Upper lobe of left lung (tissue), 6 donors: ENCODE results near the gene NPS. TPM values are rescaled to one million over a fixed set of nuclear protein-coding genes. Genes with fewer than 3 reads are reported as not detected.

Source experiments
- ATAC-seq, 2 donors: fragments of 200-7000 bp; cut with Tn5 transposase; one replicate each; pipeline ENCODE4 v1.9.1; 2022; ENCODE audit warnings: mild to moderate bottlenecking in 2 of 2, moderate library complexity in 2 of 2; ENCODE audit not compliant: low FRiP score in 2 of 2
- DNase-seq, 2 donors: peaks; one replicate each; pipeline ENCODE4 v3.0.0-alpha.2; 2019 to 2020
- H3K27ac ChIP-seq, 4 donors: fragments of 200-600 bp; sonication (generic); one replicate each; pipeline ENCODE4 v1.5.1; 2016 to 2019
- H3K27me3 ChIP-seq, 4 donors: fragments of 200-600 bp; sonication (generic); one replicate each; pipeline ENCODE4 v1.5.1; 2017 to 2019
- H3K36me3 ChIP-seq, 4 donors: fragments of 200-600 bp; sonication (generic); one replicate each; pipeline ENCODE4 v1.5.1; 2016 to 2019
- H3K4me1 ChIP-seq, 4 donors: fragments of 200-600 bp; sonication (generic); one replicate each; pipeline ENCODE4 v1.5.1; 2018 to 2019
- H3K4me3 ChIP-seq, 4 donors: fragments of 200-600 bp; sonication (generic); one replicate each; pipeline ENCODE4 v1.5.1; 2017 to 2019; ENCODE audit warnings: mild to moderate bottlenecking in 2 of 4, moderate library complexity in 1 of 4
- H3K9me3 ChIP-seq, 4 donors: fragments of 200-600 bp; sonication (generic); one replicate each; pipeline ENCODE4 v1.5.1; 2018 to 2019
- EP300 ChIP-seq, 4 donors: sonication (generic); formaldehyde crosslinking; IDR thresholded peaks; one replicate each; pipeline ENCODE4 v1.5.1; 2017; ENCODE audit warnings: antibody characterized with exemption in 4 of 4, control low read depth in 2 of 4
- POLR2A ChIP-seq, 4 donors: fragments of 450-650 bp; IDR thresholded peaks; one replicate each; pipeline ENCODE4 v1.5.1; 2016 to 2017; ENCODE audit warnings: antibody characterized with exemption in 4 of 4, mild to moderate bottlenecking in 2 of 4
- POLR2AphosphoS5 ChIP-seq, 2 donors: sonication (generic); formaldehyde crosslinking; IDR thresholded peaks; one replicate each; pipeline ENCODE4 v1.5.1; 2017; ENCODE audit warnings: antibody characterized with exemption in 2 of 2
- WGBS, 2 donors: methylation state at CpG; one replicate each; pipeline ENCODE4 v1.1.5; 2017 to 2018; 5-methylcytosine and 5-hydroxymethylcytosine counted together
- total RNA-seq, 6 donors: library from RNA; depleted of rRNA in 4 of 6; stranded (reverse); fragments of >200 nt in 4 of 6; gene quantifications; one replicate each; pipeline versions ENCODE4 v1.1.0 to v1.2.1, GENCODE V29; 2016 to 2021
- TF ChIP-seq, protein P1 (sequence below), 6 experiments: fragments of 450-650 bp in 4 of 6; fragments of 200-600 bp in 2 of 6; sonication (generic) in 2 of 6; IDR thresholded peaks; one replicate each; pipeline ENCODE4 v1.5.1; 2016 to 2019; ENCODE audit warnings: antibody characterized with exemption in 6 of 6
- donor health status: DM: no; HTN: no; CAD: no; lungs with moderate emphysema.
- donor health status: DM: no; HTN: yes; CAD: no; lungs with severe emphysema.

Gene NPS
- total RNA-seq, 6 donors from 2014 or later, result not detected

DNA sequence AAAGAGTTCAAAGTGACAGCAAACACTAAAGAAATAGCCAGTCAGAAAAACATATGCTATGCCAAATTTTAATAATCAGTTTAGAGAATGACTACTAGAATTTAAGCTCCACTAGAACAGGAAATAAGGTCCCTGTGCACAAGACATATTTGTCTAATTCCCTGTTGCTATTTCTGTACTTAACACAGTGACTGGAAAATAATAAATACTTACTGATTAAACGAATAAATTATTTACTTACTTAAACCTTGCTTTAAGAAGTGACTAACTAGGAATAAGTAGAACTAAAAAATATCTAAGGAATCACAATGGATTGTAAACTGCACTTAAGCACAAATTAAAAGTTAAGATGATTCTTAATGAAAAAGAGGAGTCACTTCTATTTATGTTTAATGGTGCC, 22.3 kb downstream of the NPS start:
- TF ChIP-seq, protein P1, sequence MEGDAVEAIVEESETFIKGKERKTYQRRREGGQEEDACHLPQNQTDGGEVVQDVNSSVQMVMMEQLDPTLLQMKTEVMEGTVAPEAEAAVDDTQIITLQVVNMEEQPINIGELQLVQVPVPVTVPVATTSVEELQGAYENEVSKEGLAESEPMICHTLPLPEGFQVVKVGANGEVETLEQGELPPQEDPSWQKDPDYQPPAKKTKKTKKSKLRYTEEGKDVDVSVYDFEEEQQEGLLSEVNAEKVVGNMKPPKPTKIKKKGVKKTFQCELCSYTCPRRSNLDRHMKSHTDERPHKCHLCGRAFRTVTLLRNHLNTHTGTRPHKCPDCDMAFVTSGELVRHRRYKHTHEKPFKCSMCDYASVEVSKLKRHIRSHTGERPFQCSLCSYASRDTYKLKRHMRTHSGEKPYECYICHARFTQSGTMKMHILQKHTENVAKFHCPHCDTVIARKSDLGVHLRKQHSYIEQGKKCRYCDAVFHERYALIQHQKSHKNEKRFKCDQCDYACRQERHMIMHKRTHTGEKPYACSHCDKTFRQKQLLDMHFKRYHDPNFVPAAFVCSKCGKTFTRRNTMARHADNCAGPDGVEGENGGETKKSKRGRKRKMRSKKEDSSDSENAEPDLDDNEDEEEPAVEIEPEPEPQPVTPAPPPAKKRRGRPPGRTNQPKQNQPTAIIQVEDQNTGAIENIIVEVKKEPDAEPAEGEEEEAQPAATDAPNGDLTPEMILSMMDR (IDR thresholded peaks at IDR 0.05), result no peak
- TF ChIP-seq POLR2AphosphoS5 (IDR thresholded peaks at IDR 0.05) (no peak), POLR2A (IDR thresholded peaks at IDR 0.05) (no peak), EP300 (IDR thresholded peaks at IDR 0.05) (no peak)
- Histone ChIP-seq H3K9me3 (no peaks in the 10 kb centered on the region), H3K4me1 (no peaks in the 10 kb centered on the region), H3K27me3 (no peaks in the 10 kb centered on the region), H3K27ac (no peak overlapping the region), H3K4me3 (no peak overlapping the region), H3K36me3 (no peaks in the 10 kb centered on the region)
- WGBS, 2 donors, result 41 to 42% methylated on average over 1 of the region's 1 CpG
- DNase-seq, result no peak
- ATAC-seq, result no peak

DNA sequence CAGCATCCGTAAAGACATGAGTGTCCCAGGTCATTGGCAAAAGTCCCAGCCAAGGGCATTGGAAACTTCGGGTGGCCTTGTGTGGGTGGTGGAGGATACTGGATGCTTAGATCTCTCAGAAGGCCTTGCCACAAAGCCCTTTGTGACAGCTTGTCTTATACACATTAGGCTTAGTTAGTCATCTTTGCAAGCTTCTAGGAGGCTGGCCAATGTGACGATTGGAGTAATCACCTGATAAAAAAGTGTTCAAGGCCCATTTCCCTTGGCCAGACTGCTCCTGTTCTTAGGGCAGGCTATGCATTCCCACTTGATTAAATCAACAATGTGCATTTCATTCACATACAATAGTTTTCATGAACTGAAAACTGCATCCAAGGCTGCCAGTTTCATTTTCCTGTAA, 26.9 kb downstream of the NPS start:
- DNase-seq (no peak), ATAC-seq (no peak)
- TF ChIP-seq, protein P1 (IDR thresholded peaks at IDR 0.05), result no peak
- no peak for TF ChIP-seq POLR2A (IDR thresholded peaks at IDR 0.05)
- no peak for TF ChIP-seq POLR2AphosphoS5 (IDR thresholded peaks at IDR 0.05)
- TF ChIP-seq EP300 (IDR thresholded peaks at IDR 0.05), result no peak
- Histone ChIP-seq H3K4me1 (peaks cover 6 to 24% (median 15%) of the 10 kb centered on the region in 4 donors), H3K9me3 (no peaks in the 10 kb centered on the region), H3K27me3 (no peaks in the 10 kb centered on the region), H3K27ac (no peak overlapping the region), H3K36me3 (no peaks in the 10 kb centered on the region), H3K4me3 (no peak overlapping the region)
- WGBS, 2 donors, result 66 to 68% methylated on average over 3 of the region's 3 CpGs

DNA sequence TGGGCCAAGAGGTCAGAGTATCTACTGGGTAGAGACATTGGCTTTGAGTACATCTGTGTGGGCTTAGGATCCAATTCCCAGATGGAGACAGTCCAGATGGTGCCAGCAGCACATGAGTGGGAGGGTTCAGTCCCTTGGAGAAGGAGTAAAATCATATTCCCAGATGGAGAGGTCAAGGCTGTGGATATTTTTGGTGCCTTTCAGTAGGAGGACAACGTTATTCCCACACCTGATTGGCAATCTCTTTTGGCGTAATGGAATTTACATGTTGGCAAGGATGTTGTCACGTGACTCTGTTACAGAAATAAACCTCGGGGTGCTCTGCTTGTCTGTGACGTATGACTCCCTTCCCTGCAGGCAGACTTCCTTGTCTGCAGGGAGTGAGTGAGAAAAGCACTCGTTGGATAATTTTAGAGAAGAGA, 27.6 kb downstream of the NPS start:
- peaks cover 6 to 24% (median 15%) of the 10 kb centered on the region in 4 donors for H3K4me1 ChIP-seq
- no peak overlapping the region for H3K27ac ChIP-seq
- no peaks in the 10 kb centered on the region for H3K9me3 ChIP-seq
- H3K4me3 ChIP-seq, result no peak overlapping the region
- ATAC-seq (no peak), DNase-seq (no peak)
- TF ChIP-seq, protein P1 (IDR thresholded peaks at IDR 0.05), result no peak
- TF ChIP-seq EP300 (IDR thresholded peaks at IDR 0.05) (no peak), POLR2AphosphoS5 (IDR thresholded peaks at IDR 0.05) (no peak), POLR2A (IDR thresholded peaks at IDR 0.05) (no peak)
- H3K27me3 ChIP-seq, result no peaks in the 10 kb centered on the region
- no peaks in the 10 kb centered on the region for H3K36me3 ChIP-seq
- WGBS, 2 donors, result 8 to 13% methylated on average over 6 of the region's 6 CpGs

DNA sequence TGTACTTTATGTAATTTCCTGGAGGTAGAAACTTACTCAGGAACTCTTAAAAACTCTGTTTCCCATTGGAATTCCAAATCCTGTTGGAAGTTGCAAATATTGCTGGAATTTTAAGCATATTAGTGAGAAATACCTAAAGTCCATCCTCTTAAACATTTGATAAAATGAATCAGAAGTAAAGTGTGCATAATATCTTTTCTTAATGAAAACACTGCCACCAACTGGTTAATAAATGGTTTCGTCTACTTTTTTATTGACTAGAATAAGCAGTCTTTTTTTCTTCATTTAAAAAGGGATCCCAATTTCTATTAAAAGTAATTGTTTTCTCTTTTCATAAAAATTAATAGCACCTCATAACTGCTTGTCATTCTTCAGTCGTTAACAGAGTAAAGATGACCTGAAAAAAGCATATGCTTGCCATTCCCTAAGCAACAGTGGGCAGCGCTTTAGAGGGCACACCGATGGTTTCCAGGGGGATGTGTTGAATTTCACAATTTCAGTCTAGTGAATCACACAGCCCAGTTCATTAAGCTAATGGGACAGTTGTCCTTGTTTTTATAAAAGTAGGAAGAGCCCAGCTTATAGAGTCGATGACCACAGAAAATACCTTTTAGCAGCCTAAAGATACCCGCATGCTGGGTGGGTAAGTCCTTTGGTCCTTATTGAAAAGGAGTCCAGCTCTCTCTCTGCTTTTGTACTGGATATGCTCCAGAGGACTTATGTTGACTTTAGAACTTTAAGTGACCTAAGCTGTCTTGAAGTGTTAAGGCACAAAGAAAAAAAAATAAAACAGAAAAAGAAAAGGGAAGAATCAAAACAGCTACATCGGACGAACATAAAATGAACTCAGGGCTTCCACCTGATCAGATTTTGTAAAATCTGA, 28.5 kb downstream of the NPS start:
- TF ChIP-seq EP300 (IDR thresholded peaks at IDR 0.05) (no peak), POLR2A (IDR thresholded peaks at IDR 0.05) (no peak), POLR2AphosphoS5 (IDR thresholded peaks at IDR 0.05) (no peak)
- TF ChIP-seq, protein P1 (IDR thresholded peaks at IDR 0.05), result no peak
- ATAC-seq (no peak), DNase-seq (no peak)
- Histone ChIP-seq H3K9me3 (no peaks in the 10 kb centered on the region), H3K4me1 (peaks cover 6 to 24% (median 15%) of the 10 kb centered on the region in 4 donors), H3K27me3 (no peaks in the 10 kb centered on the region), H3K4me3 (no peak overlapping the region), H3K36me3 (no peaks in the 10 kb centered on the region), H3K27ac (no peak overlapping the region)
- 61 to 62% methylated on average over 8 of the region's 8 CpGs for WGBS, 2 donors
